ENCODE results near the gene SH3PXD2B.

- TF ChIP-seq POLR2AphosphoS5 (IDR thresholded peaks at IDR 0.05; ENCODE audit: low read depth, low read length): no peak
- no peak for TF ChIP-seq POLR2A (IDR thresholded peaks at IDR 0.05; ENCODE audit: borderline replicate concordance, extremely low read depth, insufficient read depth, insufficient read length)
- no peak for TF ChIP-seq CTCF (IDR thresholded peaks at IDR 0.05 in 2 of 3, conservative IDR thresholded peaks at IDR 0.05 in 1 of 3; ENCODE audit: borderline replicate concordance in 1 of 3, insufficient read depth in 1 of 3, low read depth in 2 of 3, low read length in 2 of 3)
- no peak for TF ChIP-seq JUND (IDR thresholded peaks at IDR 0.05)
- TF ChIP-seq ZNF274 (IDR thresholded peaks at IDR 0.05; ENCODE audit: low read depth, low read length): no peak
- TF ChIP-seq EZH2 (IDR thresholded peaks at IDR 0.05): no peak
- TF ChIP-seq EZH2phosphoT487 (IDR thresholded peaks at IDR 0.05; ENCODE audit: borderline replicate concordance): no peak
- no peak for TF ChIP-seq RAD21 (IDR thresholded peaks at IDR 0.05; ENCODE audit: low read depth)
- TF ChIP-seq ZFX (IDR thresholded peaks at IDR 0.05): no peak
- TF ChIP-seq, protein P1, sequence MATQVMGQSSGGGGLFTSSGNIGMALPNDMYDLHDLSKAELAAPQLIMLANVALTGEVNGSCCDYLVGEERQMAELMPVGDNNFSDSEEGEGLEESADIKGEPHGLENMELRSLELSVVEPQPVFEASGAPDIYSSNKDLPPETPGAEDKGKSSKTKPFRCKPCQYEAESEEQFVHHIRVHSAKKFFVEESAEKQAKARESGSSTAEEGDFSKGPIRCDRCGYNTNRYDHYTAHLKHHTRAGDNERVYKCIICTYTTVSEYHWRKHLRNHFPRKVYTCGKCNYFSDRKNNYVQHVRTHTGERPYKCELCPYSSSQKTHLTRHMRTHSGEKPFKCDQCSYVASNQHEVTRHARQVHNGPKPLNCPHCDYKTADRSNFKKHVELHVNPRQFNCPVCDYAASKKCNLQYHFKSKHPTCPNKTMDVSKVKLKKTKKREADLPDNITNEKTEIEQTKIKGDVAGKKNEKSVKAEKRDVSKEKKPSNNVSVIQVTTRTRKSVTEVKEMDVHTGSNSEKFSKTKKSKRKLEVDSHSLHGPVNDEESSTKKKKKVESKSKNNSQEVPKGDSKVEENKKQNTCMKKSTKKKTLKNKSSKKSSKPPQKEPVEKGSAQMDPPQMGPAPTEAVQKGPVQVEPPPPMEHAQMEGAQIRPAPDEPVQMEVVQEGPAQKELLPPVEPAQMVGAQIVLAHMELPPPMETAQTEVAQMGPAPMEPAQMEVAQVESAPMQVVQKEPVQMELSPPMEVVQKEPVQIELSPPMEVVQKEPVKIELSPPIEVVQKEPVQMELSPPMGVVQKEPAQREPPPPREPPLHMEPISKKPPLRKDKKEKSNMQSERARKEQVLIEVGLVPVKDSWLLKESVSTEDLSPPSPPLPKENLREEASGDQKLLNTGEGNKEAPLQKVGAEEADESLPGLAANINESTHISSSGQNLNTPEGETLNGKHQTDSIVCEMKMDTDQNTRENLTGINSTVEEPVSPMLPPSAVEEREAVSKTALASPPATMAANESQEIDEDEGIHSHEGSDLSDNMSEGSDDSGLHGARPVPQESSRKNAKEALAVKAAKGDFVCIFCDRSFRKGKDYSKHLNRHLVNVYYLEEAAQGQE (IDR thresholded peaks at IDR 0.05; ENCODE audit: low read depth): no peak
- TF ChIP-seq, protein P2, sequence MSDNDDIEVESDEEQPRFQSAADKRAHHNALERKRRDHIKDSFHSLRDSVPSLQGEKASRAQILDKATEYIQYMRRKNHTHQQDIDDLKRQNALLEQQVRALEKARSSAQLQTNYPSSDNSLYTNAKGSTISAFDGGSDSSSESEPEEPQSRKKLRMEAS (IDR thresholded peaks at IDR 0.05): no peak
- no peak for TF ChIP-seq SP1 (IDR thresholded peaks at IDR 0.05; ENCODE audit: low read depth)
- no peak for TF ChIP-seq ZBTB33 (IDR thresholded peaks at IDR 0.05; ENCODE audit: extremely low read depth, insufficient replicate concordance, low read length)
- TF ChIP-seq SIN3A (IDR thresholded peaks at IDR 0.05; ENCODE audit: low read depth): no peak
These were observed 45.0 kb upstream of the SH3PXD2B start for GRCh38 chr5:172499287-172499686.

Data from HCT116 (cell line).